H1 (cell line): ENCODE measurements around the gene KATNBL1. TPM values are rescaled to one million over a fixed set of nuclear protein-coding genes. Genes with fewer than 3 reads are reported as not detected.

Experiments used
- BRCA1 ChIP-seq: IDR thresholded peaks from 2 replicates; pipeline ENCODE4 v1.6.1; 2012; ENCODE audit warnings: low read depth, low read length, improper control_type of control experiment
- CBX8 ChIP-seq: fragments of 300-800, 300-1000 bp; sonication (generic); IDR thresholded peaks from 2 replicates; pipeline ENCODE4 v1.7.1; 2016; ENCODE audit warnings: low read depth, low read length, borderline replicate concordance
- CTCF ChIP-seq, 3 experiments: IDR thresholded peaks; 1 replicate in 2 of 3; 2 replicates in 1 of 3; pipeline versions ENCODE4 v1.5.1 to v1.6.1; 2011; ENCODE audit warnings: low read length in 3 of 3, mild to moderate bottlenecking in 3 of 3, inconsistent platforms in 2 of 3, low read depth in 1 of 3, moderate library complexity in 1 of 3; ENCODE audit not compliant: insufficient read depth in 1 of 3; ENCODE audit errors: control extremely low read depth in 1 of 3
- POU5F1 ChIP-seq: IDR thresholded peaks from 2 replicates; pipeline ENCODE4 v1.6.1; 2011; ENCODE audit warnings: low read depth, mild to moderate bottlenecking, low read length, moderate library complexity
- RBBP5 ChIP-seq: IDR thresholded peaks from 2 replicates; pipeline ENCODE4 v1.7.1; 2012; ENCODE audit warnings: low read depth, mild to moderate bottlenecking, inconsistent platforms, low read length, moderate library complexity, borderline replicate concordance
- SUZ12 ChIP-seq: fragments of 200-600 bp; sonication (generic); IDR thresholded peaks from 2 replicates; pipeline ENCODE4 v1.6.1; 2012; ENCODE audit warnings: mild to moderate bottlenecking, inconsistent platforms, low read length, moderate library complexity, mixed read lengths
- TCF12 ChIP-seq: IDR thresholded peaks from 2 replicates; pipeline ENCODE4 v1.6.1; 2011; ENCODE audit warnings: low read depth, mild to moderate bottlenecking, low read length
- USF2 ChIP-seq: IDR thresholded peaks from 2 replicates; pipeline ENCODE4 v1.6.1; 2011; ENCODE audit warnings: low read length, improper control_type of control experiment
- polyA plus RNA-seq, 7 experiments: library from polyadenylated mRNA; depleted of rRNA in 3 of 7; stranded (reverse) in 5 of 7; unstranded in 2 of 7; fragments of >200 nt in 5 of 7; fragments of 200-250 nt in 2 of 7; gene quantifications; 1 replicate in 5 of 7; 2 replicates in 1 of 7; 4 replicates in 1 of 7; pipeline versions ENCODE4 v1.2.1 to v1.2.3, GENCODE V29; 2011 to 2013; ENCODE audit warnings: missing spikeins in 2 of 7, mixed read lengths in 2 of 7
- total RNA-seq: library from RNA; stranded (reverse); fragmentation: NEBNext Ultra II Directional; extraction: Animal tissue kit (Norgen Biotek cat#: 25700); gene quantifications from 2 replicates; pipeline ENCODE4 v1.2.1, GENCODE V29; 2021

Gene KATNBL1
- total and polyA plus RNA-seq, 2 of the 8 experiments (the other 6 are each of a cell fraction or from before 2014, with no cell fraction given), result 14.2 to 51.4 TPM

GRCh38 chr15:34233614-34234013, 23.7 kb upstream of the KATNBL1 start (continued):
- TF ChIP-seq BRCA1 (no peak), TCF12 (no peak), SUZ12 (no peak), RBBP5 (no peak), CBX8 (no peak), POU5F1 (no peak), CTCF (IDR thresholded peaks at IDR 0.05; ENCODE audit: control extremely low read depth in 1 of 3, insufficient read depth in 1 of 3, low read depth in 1 of 3, low read length in 3 of 3) (no peak), USF2 (no peak)
